ENCODE results near the gene ELF3. TPM values are rescaled to one million over a fixed set of nuclear protein-coding genes. Genes with fewer than 3 reads are reported as not detected.

The ELF3 gene
- total and polyA plus RNA-seq, 2 experiments from 2014 or later, result 12.3 to 19.5 TPM

DNA sequence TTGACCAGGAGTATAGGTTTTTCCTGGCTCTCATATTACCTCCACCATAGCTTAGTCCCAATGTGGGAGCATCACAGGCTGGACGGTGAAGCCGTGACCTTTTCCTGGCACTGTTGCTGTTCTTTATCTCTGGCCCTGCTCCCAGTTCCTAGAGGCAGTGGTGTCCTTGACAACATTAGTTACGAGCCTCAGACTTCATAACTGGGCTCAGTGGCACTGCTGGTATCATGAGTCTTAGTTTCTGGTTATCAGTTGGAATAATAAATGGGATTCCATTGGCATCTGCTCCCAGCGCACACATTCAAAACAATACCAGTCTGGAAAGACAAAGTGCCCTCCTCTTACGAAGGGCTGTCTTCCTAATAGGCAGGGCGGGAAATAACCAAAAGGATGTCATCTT, 20.0 kb upstream of the ELF3 start:
- H3K36me3 ChIP-seq (ENCODE audit: insufficient read depth), result peaks cover 25% of the 10 kb centered on the region; the same call in 1 of the 2 replicates
- Mint-ChIP-seq H3K4me1 (peaks cover 5% of the 10 kb centered on the region), H3K4me3 (no peak overlapping the region), H3K27me3 (ENCODE audit: insufficient read depth, low read depth, poor library complexity) (peaks cover 4% of the 10 kb centered on the region), H3K9me3 (no peaks in the 10 kb centered on the region), H3K27ac (no peak overlapping the region), H3K36me3 (ENCODE audit: low read depth) (peaks cover 56% of the 10 kb centered on the region)
- no peaks in the 10 kb centered on the region for H3K9me2 ChIP-seq (ENCODE audit: insufficient read depth)
- H3F3A ChIP-seq (replicated peaks; ENCODE audit: low read depth), result 0 out of 2 replicates have a peak, but pooled peaks cover 3% of the 10 kb centered on the region
- no peak for ATAC-seq
- H3K79me2 ChIP-seq (replicated peaks; ENCODE audit: insufficient read depth), result peaks cover 24% of the 10 kb centered on the region
- H3K4me3 ChIP-seq, result no peak overlapping the region
- TF ChIP-seq NANOG (IDR thresholded peaks at IDR 0.05; ENCODE audit: borderline replicate concordance) (no peak), ZNF331 (CRISPR knock-in tag; IDR thresholded peaks at IDR 0.05; ENCODE audit: low read depth) (no peak), ZNF114 (CRISPR knock-in tag; IDR thresholded peaks at IDR 0.05) (no peak), EZH2 (IDR thresholded peaks at IDR 0.05; ENCODE audit: low read depth, unreplicated experiment) (no peak), POLR2AphosphoS5 (IDR thresholded peaks at IDR 0.05; ENCODE audit: low read depth) (no peak), JUNB (IDR thresholded peaks at IDR 0.05; ENCODE audit: unreplicated experiment) (no peak), CREB1 (CRISPR knock-in tag; IDR thresholded peaks at IDR 0.05; ENCODE audit: low read depth) (no peak), STAT1 (IDR thresholded peaks at IDR 0.05; ENCODE audit: unreplicated experiment) (no peak), REST (IDR thresholded peaks at IDR 0.05; ENCODE audit: unreplicated experiment) (no peak), EZH2phosphoT487 (IDR thresholded peaks at IDR 0.05; ENCODE audit: unreplicated experiment) (no peak)
- TF ChIP-seq, protein P1, sequence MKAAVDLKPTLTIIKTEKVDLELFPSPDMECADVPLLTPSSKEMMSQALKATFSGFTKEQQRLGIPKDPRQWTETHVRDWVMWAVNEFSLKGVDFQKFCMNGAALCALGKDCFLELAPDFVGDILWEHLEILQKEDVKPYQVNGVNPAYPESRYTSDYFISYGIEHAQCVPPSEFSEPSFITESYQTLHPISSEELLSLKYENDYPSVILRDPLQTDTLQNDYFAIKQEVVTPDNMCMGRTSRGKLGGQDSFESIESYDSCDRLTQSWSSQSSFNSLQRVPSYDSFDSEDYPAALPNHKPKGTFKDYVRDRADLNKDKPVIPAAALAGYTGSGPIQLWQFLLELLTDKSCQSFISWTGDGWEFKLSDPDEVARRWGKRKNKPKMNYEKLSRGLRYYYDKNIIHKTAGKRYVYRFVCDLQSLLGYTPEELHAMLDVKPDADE (IDR thresholded peaks at IDR 0.05), result no peak
- TF ChIP-seq, protein P2, sequence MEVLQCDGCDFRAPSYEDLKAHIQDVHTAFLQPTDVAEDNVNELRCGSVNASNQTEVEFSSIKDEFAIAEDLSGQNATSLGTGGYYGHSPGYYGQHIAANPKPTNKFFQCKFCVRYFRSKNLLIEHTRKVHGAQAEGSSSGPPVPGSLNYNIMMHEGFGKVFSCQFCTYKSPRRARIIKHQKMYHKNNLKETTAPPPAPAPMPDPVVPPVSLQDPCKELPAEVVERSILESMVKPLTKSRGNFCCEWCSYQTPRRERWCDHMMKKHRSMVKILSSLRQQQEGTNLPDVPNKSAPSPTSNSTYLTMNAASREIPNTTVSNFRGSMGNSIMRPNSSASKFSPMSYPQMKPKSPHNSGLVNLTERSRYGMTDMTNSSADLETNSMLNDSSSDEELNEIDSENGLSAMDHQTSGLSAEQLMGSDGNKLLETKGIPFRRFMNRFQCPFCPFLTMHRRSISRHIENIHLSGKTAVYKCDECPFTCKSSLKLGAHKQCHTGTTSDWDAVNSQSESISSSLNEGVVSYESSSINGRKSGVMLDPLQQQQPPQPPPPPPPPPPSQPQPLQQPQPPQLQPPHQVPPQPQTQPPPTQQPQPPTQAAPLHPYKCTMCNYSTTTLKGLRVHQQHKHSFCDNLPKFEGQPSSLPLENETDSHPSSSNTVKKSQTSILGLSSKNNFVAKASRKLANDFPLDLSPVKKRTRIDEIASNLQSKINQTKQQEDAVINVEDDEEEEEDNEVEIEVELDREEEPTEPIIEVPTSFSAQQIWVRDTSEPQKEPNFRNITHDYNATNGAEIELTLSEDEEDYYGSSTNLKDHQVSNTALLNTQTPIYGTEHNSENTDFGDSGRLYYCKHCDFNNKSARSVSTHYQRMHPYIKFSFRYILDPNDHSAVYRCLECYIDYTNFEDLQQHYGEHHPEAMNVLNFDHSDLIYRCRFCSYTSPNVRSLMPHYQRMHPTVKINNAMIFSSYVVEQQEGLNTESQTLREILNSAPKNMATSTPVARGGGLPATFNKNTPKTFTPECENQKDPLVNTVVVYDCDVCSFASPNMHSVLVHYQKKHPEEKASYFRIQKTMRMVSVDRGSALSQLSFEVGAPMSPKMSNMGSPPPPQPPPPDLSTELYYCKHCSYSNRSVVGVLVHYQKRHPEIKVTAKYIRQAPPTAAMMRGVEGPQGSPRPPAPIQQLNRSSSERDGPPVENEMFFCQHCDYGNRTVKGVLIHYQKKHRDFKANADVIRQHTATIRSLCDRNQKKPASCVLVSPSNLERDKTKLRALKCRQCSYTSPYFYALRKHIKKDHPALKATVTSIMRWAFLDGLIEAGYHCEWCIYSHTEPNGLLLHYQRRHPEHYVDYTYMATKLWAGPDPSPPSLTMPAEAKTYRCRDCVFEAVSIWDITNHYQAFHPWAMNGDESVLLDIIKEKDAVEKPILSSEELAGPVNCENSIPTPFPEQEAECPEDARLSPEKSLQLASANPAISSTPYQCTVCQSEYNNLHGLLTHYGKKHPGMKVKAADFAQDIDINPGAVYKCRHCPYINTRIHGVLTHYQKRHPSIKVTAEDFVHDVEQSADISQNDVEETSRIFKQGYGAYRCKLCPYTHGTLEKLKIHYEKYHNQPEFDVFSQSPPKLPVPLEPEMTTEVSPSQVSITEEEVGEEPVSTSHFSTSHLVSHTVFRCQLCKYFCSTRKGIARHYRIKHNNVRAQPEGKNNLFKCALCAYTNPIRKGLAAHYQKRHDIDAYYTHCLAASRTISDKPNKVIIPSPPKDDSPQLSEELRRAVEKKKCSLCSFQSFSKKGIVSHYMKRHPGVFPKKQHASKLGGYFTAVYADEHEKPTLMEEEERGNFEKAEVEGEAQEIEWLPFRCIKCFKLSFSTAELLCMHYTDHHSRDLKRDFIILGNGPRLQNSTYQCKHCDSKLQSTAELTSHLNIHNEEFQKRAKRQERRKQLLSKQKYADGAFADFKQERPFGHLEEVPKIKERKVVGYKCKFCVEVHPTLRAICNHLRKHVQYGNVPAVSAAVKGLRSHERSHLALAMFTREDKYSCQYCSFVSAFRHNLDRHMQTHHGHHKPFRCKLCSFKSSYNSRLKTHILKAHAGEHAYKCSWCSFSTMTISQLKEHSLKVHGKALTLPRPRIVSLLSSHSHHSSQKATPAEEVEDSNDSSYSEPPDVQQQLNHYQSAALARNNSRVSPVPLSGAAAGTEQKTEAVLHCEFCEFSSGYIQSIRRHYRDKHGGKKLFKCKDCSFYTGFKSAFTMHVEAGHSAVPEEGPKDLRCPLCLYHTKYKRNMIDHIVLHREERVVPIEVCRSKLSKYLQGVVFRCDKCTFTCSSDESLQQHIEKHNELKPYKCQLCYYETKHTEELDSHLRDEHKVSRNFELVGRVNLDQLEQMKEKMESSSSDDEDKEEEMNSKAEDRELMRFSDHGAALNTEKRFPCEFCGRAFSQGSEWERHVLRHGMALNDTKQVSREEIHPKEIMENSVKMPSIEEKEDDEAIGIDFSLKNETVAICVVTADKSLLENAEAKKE (CRISPR knock-in tag; IDR thresholded peaks at IDR 0.05), result no peak
- TF ChIP-seq, protein P3, sequence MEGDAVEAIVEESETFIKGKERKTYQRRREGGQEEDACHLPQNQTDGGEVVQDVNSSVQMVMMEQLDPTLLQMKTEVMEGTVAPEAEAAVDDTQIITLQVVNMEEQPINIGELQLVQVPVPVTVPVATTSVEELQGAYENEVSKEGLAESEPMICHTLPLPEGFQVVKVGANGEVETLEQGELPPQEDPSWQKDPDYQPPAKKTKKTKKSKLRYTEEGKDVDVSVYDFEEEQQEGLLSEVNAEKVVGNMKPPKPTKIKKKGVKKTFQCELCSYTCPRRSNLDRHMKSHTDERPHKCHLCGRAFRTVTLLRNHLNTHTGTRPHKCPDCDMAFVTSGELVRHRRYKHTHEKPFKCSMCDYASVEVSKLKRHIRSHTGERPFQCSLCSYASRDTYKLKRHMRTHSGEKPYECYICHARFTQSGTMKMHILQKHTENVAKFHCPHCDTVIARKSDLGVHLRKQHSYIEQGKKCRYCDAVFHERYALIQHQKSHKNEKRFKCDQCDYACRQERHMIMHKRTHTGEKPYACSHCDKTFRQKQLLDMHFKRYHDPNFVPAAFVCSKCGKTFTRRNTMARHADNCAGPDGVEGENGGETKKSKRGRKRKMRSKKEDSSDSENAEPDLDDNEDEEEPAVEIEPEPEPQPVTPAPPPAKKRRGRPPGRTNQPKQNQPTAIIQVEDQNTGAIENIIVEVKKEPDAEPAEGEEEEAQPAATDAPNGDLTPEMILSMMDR (conservative IDR thresholded peaks at IDR 0.05; ENCODE audit: low read depth in 2 of 2), result no peak
- no peak for DNase-seq (ENCODE audit: low spot score)
- no peaks in the 10 kb centered on the region; the same call in 1 of the 2 replicates for H3K4me1 ChIP-seq (ENCODE audit: insufficient read depth)
- no peak overlapping the region for H3K27ac ChIP-seq (ENCODE audit: low read depth)
- H3K27me3 ChIP-seq (ENCODE audit: insufficient read depth), result no peaks in the 10 kb centered on the region
- H4K20me1 ChIP-seq (replicated peaks; ENCODE audit: insufficient read depth), result peaks cover 4% of the 10 kb centered on the region; the same call in 1 of the 2 replicates
- H2AFZ ChIP-seq, result no peak overlapping the region
- H3K4me2 ChIP-seq, result no peak overlapping the region

Measured in GM23338 (cell line).